NT2/D1 (cell line): ENCODE data around the gene MT1H.

Experiments
- SUZ12 ChIP-seq: IDR thresholded peaks from 2 replicates; pipeline ENCODE4 v1.6.1; 2011; ENCODE audit not compliant: insufficient read length, insufficient read depth; ENCODE audit errors: extremely low read depth
- YY1 ChIP-seq: IDR thresholded peaks from 2 replicates; pipeline ENCODE4 v1.6.1; 2011; ENCODE audit not compliant: insufficient read length, insufficient read depth

- no peak for TF ChIP-seq YY1
- TF ChIP-seq SUZ12: no peak
These were observed 1.7 kb upstream of the MT1H start, which contains the start of gene MT1G for GRCh38 chr16:56667581-56668571.
